Transverse colon (tissue), 3 donors: ENCODE results near the gene ALK.

ENCODE experiments used
- POLR2A ChIP-seq: fragments of 450-650 bp; IDR thresholded peaks from one replicate; pipeline ENCODE4 v1.6.1; 2016; ENCODE audit warnings: antibody characterized with exemption, mild to moderate bottlenecking, moderate library complexity
- TF ChIP-seq, protein P1 (sequence below), 5 experiments: fragments of 200-600 bp in 3 of 5; fragments of 450-650 bp in 2 of 5; sonication (generic) in 3 of 5; IDR thresholded peaks; 1 replicate in 2 of 5; 2 replicates in 3 of 5; pipeline ENCODE4 v1.5.1; 2016 to 2017; ENCODE audit warnings: antibody characterized with exemption in 5 of 5, inconsistent platforms in 3 of 5, mild to moderate bottlenecking in 2 of 5, moderate library complexity in 1 of 5

DNA sequence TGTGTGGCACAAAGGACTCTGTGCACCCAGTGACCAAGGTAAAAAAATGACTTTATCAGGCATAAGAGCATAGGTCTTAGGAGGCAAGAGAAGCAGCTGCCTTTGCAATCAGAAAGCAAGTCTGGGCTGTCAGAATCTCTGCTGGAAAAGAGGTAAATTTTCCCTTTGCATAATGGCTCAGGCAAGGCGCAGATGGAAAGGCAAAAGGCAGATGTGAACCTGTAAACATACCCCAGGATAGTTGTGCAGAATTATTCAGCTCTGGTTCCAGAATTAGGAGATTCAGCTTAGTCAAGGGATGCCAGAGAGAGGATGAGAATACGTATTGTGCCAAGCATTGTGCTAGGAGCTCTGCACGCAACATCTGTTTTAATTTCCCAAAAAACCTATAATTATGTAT is 547.5 kb downstream of the ALK start:
- TF ChIP-seq, protein P1, sequence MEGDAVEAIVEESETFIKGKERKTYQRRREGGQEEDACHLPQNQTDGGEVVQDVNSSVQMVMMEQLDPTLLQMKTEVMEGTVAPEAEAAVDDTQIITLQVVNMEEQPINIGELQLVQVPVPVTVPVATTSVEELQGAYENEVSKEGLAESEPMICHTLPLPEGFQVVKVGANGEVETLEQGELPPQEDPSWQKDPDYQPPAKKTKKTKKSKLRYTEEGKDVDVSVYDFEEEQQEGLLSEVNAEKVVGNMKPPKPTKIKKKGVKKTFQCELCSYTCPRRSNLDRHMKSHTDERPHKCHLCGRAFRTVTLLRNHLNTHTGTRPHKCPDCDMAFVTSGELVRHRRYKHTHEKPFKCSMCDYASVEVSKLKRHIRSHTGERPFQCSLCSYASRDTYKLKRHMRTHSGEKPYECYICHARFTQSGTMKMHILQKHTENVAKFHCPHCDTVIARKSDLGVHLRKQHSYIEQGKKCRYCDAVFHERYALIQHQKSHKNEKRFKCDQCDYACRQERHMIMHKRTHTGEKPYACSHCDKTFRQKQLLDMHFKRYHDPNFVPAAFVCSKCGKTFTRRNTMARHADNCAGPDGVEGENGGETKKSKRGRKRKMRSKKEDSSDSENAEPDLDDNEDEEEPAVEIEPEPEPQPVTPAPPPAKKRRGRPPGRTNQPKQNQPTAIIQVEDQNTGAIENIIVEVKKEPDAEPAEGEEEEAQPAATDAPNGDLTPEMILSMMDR (IDR thresholded peaks at IDR 0.05), result no peak
- TF ChIP-seq POLR2A, result no peak
